HG02981 (cell line): ENCODE measurements around the gene ALK.
"Not testable (repeated sequence)": the region's sequence is repeated elsewhere in the genome, so short reads cannot be mapped to it uniquely, and the experiment has no call there.

ENCODE experiments used
- ATAC-seq: cut with Tn5 transposase; IDR thresholded peaks from one replicate; pipeline ENCODE4 v1.9.1; 2021; ENCODE audit warnings: mild to moderate bottlenecking, moderate library complexity; ENCODE audit not compliant: unreplicated experiment

Gene ALK

GRCh38 chr2:29761278-29761677, 160.1 kb downstream of the ALK start:
- no peak for ATAC-seq

DNA sequence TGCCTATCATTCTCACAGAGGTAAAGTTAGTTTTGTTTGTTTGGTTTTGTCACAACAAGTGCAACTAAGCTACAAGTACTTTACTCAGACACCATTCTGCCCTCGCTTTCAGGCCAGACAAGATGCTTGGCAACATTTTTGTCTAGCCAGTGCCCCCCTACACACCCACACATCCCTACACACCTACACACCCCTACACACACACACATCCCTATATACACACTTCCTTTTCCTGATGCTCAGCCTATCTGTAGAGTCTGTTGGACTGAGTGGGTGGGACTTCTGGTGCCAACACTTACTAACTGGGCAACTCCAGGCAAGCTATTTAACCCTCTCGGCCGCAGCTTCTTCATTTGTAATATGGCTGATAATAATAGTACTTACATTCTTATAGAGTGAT, 161.4 kb downstream of the ALK start:
- ATAC-seq: no peak

DNA sequence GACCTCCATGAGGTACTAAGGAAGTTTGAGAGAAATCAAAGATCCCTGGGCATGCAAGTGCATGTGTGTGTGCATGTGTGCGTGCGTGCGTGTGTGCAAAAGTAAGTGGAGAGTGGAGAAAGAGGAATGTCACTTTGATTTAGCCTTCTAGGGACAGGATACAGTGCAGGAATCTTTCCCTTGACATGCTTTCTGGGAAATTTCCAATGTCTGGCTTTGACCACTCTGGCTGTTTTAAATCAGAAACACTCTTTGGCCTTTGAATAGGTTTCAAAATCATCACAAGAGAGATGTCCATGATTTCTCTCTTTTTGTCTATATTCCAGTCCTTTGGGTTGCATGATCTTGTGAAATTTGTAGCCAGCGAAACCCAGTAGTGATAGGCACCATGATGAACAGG, 162.0 kb downstream of the ALK start:
- ATAC-seq: no peak

GRCh38 chr2:29755829-29756228, 165.6 kb downstream of the ALK start:
- ATAC-seq: no peak

DNA sequence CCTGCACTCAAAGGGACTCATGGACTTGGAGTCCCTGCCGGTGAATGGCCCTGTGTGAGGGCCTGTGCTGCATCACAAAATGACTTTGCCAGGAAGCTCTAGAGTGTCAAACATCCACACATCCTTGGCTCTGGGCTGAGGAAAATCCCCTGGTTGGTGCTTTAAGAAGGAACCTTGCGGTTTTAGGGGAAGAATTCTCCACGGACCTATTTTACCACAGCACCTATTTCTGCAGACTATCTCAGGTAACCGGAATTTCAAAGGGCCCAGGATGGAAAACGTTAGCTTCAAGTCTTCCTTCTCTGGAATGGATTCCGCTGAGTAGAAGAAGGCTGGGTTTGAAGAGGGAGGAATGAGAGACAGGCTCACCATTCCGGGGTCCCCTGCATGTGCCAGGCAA, 166.2 kb downstream of the ALK start:
- ATAC-seq: no peak

DNA sequence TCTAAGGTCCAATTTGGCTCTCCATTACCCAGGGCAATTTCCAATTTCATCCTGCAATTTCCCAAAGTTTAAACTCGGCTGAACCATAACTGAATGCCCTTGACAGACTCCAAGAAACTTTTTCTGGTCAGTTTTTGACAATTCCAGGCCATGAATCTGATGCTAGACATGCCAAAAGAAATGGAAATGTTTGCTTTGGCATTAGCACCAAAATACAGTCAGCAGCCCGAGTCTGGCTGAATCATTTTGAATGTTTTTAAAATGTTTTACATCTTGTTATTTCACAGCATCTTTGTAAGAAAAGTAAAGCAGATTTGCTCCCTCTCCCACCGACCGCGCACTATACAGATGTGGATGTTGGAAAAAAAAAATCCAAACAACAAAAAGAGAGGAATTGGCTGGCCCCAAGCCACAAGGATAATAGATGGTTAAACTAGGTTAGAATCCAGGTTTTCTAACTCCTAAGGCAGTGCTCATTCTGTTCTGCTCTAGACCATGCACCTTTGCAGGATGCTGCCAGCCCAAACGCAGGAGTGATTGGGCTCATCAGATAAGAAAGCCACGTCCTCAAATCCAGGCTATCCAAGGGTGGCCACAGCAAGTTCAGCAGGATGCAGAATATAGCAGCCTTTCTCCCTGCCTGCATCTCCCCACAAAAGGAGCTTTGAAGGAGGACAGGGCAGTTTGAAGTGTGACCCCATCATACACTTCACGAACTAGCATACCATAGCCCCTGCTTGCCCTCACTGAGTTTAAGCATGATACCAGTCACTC, 167.5 kb downstream of the ALK start:
- no peak for ATAC-seq

DNA sequence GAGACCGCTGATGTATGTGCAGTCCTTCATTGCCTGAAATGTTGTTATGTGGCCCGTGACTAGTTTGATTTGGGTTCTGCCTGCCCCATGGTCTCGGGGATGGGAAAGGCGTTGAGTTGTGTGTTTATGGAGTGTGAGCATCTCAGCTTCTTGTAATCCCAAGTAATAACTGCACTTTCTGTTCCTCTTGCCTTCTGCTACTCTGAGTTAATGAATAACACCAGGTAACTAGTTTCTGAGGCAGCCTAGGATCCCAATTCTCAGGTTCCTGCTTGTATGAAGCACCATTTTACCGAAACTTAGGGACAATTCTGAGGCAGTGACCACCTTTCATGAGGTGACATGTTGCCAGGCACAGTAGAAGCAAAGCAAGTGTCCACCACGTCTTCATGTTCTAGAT, 170.0 kb downstream of the ALK start:
- ATAC-seq: peak; percentile 49

DNA sequence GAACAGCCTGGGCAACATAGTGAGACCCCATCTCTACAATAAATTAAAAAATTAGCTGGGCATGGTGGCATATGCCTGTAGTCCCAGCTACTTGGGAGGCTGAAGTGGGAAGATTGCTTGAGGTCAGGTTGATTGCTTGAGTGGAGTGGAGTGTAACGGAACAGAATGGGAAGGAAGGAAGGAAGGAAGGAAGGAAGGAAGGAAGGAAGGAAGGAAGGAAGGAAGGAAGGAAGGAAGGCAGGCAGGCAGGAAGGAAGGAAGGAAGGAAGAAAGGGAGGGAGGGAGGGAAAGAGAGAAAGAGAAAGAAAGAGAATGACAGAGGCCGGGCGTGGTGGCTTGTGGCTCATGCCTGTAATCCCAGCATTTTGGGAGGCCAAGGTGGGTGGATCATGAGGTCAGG, 170.9 kb downstream of the ALK start:
- ATAC-seq: not testable (repeated sequence)

GRCh38 chr2:29749843-29750242, 171.5 kb downstream of the ALK start:
- ATAC-seq: no peak

DNA sequence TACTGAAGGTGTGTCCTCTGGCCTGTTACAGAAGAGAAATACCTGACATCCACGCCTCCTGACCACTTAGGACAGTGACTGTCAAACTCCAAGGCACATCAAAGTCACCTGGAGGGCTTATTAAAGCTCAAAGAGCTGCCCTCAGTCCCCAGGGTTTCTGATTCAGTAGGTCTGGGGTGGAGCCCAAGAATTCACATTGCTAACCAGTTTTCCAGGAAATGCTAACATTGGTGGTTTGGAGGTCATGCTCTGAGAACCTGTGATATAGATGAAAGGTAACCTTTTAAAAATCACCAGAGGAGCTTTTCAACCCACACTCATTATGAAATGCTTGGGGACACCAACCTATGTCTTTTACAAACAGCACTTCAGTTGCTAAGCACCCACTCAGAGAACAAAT, 172.3 kb downstream of the ALK start:
- no peak for ATAC-seq

DNA sequence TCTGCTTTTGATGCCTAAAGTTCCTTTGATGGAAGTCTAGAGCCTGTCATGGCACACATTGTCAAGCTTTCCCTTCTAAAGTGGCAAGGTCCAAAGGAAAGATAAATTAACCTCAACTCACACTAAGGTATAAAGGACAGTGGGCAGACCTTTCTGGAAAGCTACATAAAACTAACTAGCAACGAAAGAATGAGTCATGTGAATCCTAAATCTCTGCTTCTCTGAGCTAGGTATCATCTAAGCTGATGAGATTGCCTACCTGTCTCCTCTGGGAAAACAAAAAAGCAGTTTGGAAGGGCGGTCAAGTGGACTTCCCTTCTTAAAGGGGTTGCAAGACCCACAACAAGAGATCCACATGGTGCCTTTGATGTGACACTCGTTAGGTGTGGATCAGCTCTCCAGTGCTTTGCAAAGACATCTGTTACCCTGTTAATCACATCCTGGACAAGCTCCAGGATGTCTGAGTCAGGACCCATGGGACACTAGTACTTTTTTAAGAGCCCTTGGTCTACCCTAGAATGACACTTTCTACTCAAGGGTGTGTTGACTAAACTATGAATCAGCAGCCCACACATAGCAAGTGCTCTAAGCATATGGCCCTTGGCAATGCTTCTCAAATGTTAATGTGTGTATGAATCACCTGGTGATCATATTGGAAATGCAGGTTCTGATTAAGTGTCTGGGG, 173.5 kb downstream of the ALK start:
- peak; percentile 48 for ATAC-seq

DNA sequence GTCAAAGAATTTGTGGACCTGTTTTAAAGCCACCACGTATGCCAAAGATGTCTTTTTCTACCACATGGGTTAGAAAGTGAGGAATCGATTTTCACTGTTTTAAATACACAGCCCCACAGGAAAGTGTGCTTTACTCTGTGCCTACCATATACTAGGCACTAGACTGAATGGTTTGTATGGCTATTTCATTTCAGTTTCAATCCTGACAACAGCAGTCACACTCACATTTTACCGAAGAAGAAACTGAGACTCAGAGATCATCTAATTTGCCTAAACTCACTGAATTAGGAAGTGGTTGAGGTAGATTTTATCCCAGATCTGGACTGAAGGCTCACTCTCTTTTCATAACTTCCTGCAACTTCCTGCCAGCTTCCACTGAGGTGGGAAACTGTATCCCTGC, 176.4 kb downstream of the ALK start:
- ATAC-seq: peak; percentile 55

DNA sequence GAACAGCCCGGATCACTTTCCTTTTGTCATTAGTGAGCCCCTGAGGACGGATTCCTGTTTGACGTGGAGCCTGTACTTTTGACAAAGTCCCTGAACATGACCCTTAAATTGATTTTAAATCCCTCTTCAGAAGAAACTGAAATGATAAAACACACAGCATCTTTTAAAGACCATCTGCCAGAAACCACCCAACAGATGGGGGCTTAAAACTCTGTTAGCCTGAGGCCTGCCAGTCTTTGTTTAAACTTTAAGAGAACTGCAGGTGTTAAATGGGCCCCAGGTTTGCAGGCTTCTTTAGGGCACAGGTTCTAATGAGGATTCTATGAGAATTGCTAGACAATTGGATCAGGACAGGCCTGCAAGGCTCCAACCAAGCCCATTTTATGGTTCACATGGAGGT, 177.9 kb downstream of the ALK start:
- no peak for ATAC-seq

DNA sequence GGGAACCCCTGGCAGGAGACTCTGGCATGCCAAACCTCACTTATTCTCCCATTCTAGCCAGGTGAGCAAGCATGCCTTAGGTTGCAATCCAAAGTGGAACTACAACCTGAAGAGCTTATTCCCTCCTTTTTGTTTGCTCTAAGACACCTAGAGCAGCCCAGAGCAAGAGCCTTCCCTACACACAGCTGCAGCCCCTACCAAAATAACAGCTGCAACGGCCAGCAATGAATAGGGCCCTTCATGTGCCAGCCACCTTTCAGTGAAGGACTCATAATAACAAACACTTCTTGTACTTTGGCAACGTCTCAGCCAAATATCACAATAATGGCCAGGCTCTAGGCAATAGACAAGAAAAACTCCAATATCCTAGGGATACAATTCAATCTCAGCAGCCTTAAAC, 178.7 kb downstream of the ALK start:
- ATAC-seq: no peak

GRCh38 chr2:29741132-29741531, 180.3 kb downstream of the ALK start:
- ATAC-seq: no peak

- no peak for ATAC-seq
Measured at GRCh38 chr2:29733965-29734364, 187.4 kb downstream of the ALK start.

- ATAC-seq: no peak
Measured at GRCh38 chr2:29733213-29733612, 188.2 kb downstream of the ALK start.

DNA sequence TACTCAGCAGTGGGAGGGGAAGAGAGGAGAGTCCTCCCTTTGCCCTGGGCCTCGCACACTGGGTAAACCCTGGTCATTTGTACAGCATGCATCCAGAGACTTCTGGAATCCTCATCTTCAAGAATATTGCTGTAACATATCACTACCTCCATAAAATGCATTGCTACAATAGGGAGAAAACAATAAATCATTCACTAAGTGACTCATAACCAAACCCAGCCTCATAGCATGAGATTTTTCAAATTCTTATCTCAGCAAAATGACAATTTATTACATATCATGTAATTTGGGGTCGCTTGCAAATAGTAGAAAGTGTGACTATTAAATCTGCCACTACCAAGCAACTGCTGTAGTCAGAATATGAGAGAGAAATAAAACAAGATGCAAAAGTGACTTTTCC, 189.4 kb downstream of the ALK start:
- no peak for ATAC-seq

- no peak for ATAC-seq
Measured at GRCh38 chr2:29729932-29730331, 191.5 kb downstream of the ALK start.

GRCh38 chr2:29729401-29729800, 192.0 kb downstream of the ALK start:
- no peak for ATAC-seq

- ATAC-seq: no peak
Measured at GRCh38 chr2:29726976-29727375, 194.4 kb downstream of the ALK start.

DNA sequence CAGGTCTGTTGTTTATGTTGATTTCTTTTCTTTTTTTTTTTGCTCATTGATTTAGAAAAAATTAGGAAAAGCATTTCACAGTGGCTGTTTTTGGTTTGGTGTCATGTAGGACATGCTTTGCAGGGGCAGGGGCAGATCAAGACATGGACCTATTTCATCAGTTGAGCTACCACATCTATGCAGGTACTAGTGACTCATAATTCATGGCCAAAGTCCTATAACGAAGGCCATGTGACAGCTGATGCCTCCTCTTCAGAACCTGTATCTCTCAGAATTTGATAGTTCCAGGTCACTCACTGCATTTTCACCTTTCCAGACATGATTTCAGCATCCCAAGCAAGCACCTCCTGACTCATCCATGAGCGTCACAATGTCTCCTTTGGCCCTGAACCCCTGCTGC, 195.8 kb downstream of the ALK start:
- ATAC-seq: no peak

GRCh38 chr2:29724282-29724681, 197.1 kb downstream of the ALK start:
- ATAC-seq: no peak
